ENCODE results near the gene AHNAK2.

AHNAK2 gene

DNA sequence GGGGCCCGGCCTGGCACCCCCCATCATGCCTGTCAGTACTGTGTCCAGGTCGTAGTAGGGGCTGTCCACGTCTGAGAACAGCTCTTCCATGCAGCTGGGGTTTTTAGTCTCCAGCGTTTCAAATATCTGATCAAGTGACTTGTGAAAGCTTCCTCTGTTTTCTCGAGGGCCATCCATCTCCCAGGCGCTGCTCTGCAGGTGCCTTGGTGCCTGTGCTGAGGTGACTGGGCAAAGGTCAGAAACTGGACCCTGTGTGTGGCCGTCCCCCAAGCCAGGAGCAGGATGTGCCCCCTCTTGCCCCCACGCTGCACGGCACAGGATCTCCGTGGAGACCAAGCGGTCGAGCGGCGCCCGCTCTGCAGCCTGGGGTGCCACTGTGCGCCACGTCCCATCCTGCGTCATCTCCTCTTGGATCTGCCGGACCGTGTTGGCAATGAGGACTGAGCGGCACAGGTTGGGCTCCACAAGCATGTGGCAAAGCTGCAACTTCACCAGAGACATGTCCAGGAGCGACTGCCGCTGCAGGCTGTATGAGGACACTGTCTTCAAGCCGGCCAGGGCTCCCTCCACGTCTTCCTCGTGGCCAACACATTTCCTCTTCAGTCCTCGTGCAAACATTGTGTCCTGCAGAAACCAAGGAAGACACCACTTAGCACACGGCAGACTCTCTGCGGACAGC is 33.3 kb upstream of the AHNAK2 start:
- Histone ChIP-seq H3K36me3 (ENCODE audit: control insufficient read depth, insufficient read depth, low read length) (peaks cover 63% of the 10 kb centered on the region), H3K27me3 (ENCODE audit: control insufficient read depth, insufficient read depth, low read length) (no peaks in the 10 kb centered on the region), H3K9me3 (ENCODE audit: control insufficient read depth, insufficient read depth, low read depth, low read length) (no peaks in the 10 kb centered on the region), H3K9ac (ENCODE audit: low read length) (no peak overlapping the region), H3K27ac (ENCODE audit: low read depth, low read length) (no peak overlapping the region), H3K4me1 (ENCODE audit: control insufficient read depth, insufficient read depth, low read length) (peaks cover 18% of the 10 kb centered on the region), H3K4me3 (ENCODE audit: low read depth, low read length) (no peak overlapping the region)

DNA sequence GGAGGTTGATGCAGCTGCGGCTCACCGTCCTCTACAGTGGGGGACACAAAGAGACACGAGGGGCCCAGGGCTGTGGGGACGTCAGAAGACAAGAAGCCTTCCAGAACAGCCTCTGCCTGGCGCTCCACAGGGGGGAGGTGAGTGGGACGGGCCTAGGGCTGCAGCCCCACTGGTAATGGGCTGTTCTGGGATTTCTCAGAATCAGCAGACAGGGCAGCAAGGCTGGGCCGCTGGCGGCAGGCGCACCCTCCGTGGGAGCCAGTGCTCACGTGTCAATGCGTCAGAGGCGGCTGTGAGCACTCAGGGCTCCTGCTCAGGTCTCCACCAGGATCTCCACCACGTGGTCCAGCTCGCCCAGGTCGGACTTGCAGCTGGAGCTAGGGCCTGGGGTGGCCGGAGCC is 32.7 kb upstream of the AHNAK2 start:
- Histone ChIP-seq H3K4me1 (ENCODE audit: control insufficient read depth, insufficient read depth, low read length) (peaks cover 13% of the 10 kb centered on the region), H3K9ac (ENCODE audit: low read length) (no peak overlapping the region), H3K36me3 (ENCODE audit: control insufficient read depth, insufficient read depth, low read length) (peaks cover 66% of the 10 kb centered on the region), H3K4me3 (ENCODE audit: low read depth, low read length) (no peak overlapping the region), H3K27ac (ENCODE audit: low read depth, low read length) (no peak overlapping the region), H3K27me3 (ENCODE audit: control insufficient read depth, insufficient read depth, low read length) (no peaks in the 10 kb centered on the region), H3K9me3 (ENCODE audit: control insufficient read depth, insufficient read depth, low read depth, low read length) (no peaks in the 10 kb centered on the region)

DNA sequence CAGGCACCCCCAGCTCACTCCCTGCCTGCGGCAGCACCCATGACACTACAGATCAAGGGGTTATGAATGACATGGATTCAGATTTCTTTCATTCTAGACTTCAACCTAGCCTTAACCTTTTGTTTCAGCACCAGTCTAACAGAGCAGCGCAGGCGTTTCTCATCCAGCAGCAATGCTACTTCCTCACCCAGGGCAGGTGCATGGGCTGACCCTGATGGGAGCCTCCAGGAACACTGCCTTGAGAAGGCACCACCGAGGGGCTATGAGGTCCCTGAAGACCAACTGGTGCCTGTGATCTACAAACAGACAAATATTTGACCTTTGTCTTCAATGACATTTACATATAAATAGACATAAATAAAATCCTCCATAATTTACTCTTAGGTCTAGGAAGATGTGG is 31.9 kb upstream of the AHNAK2 start:
- peaks cover 6% of the 10 kb centered on the region; the same call in 1 of the 2 replicates for H3K4me1 ChIP-seq (ENCODE audit: control insufficient read depth, insufficient read depth, low read length)
- no peak overlapping the region for H3K4me3 ChIP-seq (ENCODE audit: low read depth, low read length)
- H3K27me3 ChIP-seq (ENCODE audit: control insufficient read depth, insufficient read depth, low read length), result no peaks in the 10 kb centered on the region
- H3K36me3 ChIP-seq (ENCODE audit: control insufficient read depth, insufficient read depth, low read length), result peaks cover 67% of the 10 kb centered on the region
- H3K9ac ChIP-seq (ENCODE audit: low read length), result no peak overlapping the region
- no peak overlapping the region for H3K27ac ChIP-seq (ENCODE audit: low read depth, low read length)
- no peaks in the 10 kb centered on the region for H3K9me3 ChIP-seq (ENCODE audit: control insufficient read depth, insufficient read depth, low read depth, low read length)

DNA sequence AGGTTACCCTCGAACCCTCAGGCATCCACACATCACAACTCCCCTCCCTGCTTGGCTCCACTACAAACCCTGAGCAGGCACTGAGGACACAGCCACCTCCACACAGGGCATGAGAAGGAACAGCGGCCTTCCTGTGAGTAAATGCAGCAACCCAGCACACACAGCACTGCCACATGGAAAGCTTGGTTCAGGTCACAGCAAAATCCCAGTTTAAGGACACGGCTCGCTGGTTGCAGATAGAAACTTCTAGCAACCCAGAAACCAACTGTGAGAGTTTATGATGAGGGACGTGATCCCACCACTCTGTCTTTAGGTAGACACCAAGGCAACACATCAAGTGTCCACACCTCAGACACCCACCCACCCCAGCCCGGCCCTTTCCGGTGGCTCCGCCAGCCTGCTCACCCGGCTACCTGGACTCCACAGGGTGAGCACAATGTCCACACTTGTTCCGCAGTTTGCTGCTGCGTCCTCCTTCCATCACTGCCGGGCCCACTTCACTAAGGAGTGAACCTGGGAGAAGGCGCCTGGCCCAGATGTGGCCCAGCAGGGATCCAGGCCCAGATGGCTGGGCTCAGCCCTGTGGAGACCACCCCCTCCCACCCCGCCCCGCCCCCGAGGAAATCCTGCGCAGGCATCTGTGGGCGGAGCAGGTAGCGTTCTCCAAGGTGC is 29.6 kb upstream of the AHNAK2 start:
- H3K4me3 ChIP-seq (ENCODE audit: low read depth, low read length), result no peak overlapping the region
- H3K36me3 ChIP-seq (ENCODE audit: control insufficient read depth, insufficient read depth, low read length), result peaks cover 63% of the 10 kb centered on the region
- no peak overlapping the region for H3K9ac ChIP-seq (ENCODE audit: low read length)
- no peak overlapping the region for H3K27ac ChIP-seq (ENCODE audit: low read depth, low read length)
- H3K9me3 ChIP-seq (ENCODE audit: control insufficient read depth, insufficient read depth, low read depth, low read length), result no peaks in the 10 kb centered on the region
- no peaks in the 10 kb centered on the region for H3K27me3 ChIP-seq (ENCODE audit: control insufficient read depth, insufficient read depth, low read length)
- H3K4me1 ChIP-seq (ENCODE audit: control insufficient read depth, insufficient read depth, low read length), result no peaks in the 10 kb centered on the region

DNA sequence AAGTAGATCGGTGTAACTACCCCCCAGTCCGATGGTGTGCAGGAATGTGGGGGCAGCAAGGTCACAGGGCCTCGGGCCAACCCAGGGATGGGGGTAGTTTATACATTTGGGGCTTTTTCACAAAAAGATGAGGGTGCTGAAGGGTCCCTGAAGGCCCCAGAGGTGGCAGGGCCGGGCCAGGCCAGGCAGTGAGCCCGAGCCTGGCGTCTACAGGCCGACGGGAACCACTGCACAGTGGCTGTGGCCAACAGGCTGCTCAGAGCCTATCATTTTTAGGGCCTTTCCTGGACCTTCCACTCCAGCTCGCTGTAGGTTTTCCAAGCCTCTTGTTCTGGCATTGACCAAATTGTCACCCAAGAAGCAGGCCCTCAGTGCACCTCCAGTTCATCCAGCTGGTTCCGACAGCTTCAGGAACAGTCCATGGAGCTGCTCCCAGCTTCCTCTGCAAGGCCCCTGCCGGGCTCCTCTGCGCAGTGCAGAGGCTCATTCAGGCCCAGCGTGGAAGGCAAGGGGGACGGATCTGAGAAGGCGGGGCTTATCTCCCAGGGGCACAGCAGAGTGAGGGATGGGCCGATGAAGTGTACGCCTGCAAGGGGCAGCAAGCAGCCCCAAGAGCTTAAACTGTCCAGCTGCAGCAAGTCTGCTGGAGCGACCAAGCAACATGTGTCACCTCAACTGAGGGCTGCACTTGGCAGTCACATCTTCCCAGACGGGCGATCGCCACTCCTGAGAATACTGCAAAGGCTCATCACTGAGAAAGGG is 28.8 kb upstream of the AHNAK2 start:
- H3K27ac ChIP-seq (ENCODE audit: low read depth, low read length), result no peak overlapping the region
- H3K36me3 ChIP-seq (ENCODE audit: control insufficient read depth, insufficient read depth, low read length), result peaks cover 57% of the 10 kb centered on the region
- H3K4me1 ChIP-seq (ENCODE audit: control insufficient read depth, insufficient read depth, low read length), result no peaks in the 10 kb centered on the region

DNA sequence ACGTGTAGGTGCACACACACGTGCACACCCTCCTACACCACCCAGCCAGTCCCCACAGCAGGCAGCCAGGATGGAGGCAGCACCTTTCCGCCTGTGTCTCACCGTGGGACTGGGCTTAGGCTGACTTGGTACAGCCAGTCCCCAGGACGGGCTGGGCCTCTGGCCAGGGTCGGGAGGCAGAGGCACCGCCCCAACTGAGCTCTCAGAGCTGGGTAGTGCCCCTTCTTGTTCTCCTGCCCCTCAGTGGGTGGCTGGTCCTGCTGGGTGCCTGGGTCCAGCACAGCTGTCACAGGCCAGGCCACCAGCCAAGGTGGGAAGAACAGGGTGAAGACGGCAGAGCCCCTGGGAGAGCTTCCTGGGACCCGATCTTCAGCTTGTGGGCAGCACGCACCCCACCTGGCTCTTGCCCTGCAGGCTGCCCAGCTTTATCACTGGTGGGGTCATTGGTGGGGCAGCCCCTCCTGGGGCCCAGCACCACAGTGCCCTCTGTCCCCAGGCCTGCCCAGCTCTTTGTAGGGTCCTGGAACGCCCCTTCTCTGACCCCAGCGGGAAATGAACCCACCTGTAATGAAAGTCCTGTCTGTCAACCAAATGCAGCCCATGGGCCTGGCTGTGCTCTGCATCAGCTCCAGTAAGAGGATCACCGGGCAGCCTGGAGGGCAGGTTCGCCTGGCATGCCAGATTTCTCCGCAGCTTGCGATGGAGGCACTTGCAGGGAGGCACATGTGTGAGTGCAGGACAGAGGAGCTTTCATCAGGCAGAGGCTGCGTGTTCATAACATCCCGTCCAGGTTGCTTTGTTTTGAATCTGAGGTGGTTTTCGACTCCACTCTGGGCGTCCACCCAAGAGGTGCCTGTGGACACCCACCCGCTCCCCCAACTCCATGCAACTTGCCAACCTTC is 28.0 kb upstream of the AHNAK2 start:
- Histone ChIP-seq H3K4me3 (ENCODE audit: low read depth, low read length) (no peak overlapping the region), H3K4me1 (ENCODE audit: control insufficient read depth, insufficient read depth, low read length) (no peaks in the 10 kb centered on the region), H3K27me3 (ENCODE audit: control insufficient read depth, insufficient read depth, low read length) (no peaks in the 10 kb centered on the region), H3K9ac (ENCODE audit: low read length) (no peak overlapping the region), H3K27ac (ENCODE audit: low read depth, low read length) (no peak overlapping the region), H3K36me3 (ENCODE audit: control insufficient read depth, insufficient read depth, low read length) (peaks cover 49% of the 10 kb centered on the region), H3K9me3 (ENCODE audit: control insufficient read depth, insufficient read depth, low read depth, low read length) (no peaks in the 10 kb centered on the region)

More for the DNA sequence above, 28.8 kb upstream of the AHNAK2 start:
- H3K4me3 ChIP-seq (ENCODE audit: low read depth, low read length), result no peak overlapping the region
- H3K27me3 ChIP-seq (ENCODE audit: control insufficient read depth, insufficient read depth, low read length), result no peaks in the 10 kb centered on the region
- H3K9ac ChIP-seq (ENCODE audit: low read length), result no peak overlapping the region
- no peaks in the 10 kb centered on the region for H3K9me3 ChIP-seq (ENCODE audit: control insufficient read depth, insufficient read depth, low read depth, low read length)

DNA sequence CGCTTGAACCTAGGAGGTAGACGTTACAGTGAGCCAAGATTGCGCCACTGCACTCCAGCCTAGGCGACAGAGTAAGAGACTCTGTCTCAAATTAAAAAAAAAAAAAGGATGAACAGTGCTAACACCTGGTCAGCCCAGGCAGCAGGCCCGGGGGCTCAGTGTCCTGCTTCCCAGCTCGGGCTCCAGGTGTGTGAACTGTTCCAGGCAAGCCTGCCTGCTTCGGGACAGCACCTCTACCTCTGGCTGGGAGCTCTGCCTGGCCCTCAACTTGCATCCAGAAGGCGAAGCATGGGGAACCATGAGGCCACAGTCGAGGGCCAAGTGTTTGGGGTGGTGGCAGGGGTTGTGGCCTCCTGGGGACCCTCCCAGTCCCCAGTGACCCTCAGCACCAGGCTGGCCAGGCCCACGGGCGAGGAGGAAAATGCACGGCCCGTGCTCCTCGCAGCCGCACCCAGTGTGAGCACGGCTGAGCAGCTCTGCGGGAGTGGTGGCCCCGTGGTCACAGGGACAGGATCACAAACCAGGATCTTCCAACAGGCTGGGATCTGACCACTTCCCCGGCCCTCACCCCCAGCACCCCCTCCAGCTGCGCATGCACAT is 27.3 kb upstream of the AHNAK2 start:
- H3K27ac ChIP-seq (ENCODE audit: low read depth, low read length), result no peak overlapping the region
- H3K9ac ChIP-seq (ENCODE audit: low read length), result no peak overlapping the region
- peaks cover 42% of the 10 kb centered on the region for H3K36me3 ChIP-seq (ENCODE audit: control insufficient read depth, insufficient read depth, low read length)
- no peaks in the 10 kb centered on the region for H3K9me3 ChIP-seq (ENCODE audit: control insufficient read depth, insufficient read depth, low read depth, low read length)
- no peaks in the 10 kb centered on the region for H3K4me1 ChIP-seq (ENCODE audit: control insufficient read depth, insufficient read depth, low read length)
- H3K27me3 ChIP-seq (ENCODE audit: control insufficient read depth, insufficient read depth, low read length), result no peaks in the 10 kb centered on the region
- H3K4me3 ChIP-seq (ENCODE audit: low read depth, low read length), result no peak overlapping the region

DNA sequence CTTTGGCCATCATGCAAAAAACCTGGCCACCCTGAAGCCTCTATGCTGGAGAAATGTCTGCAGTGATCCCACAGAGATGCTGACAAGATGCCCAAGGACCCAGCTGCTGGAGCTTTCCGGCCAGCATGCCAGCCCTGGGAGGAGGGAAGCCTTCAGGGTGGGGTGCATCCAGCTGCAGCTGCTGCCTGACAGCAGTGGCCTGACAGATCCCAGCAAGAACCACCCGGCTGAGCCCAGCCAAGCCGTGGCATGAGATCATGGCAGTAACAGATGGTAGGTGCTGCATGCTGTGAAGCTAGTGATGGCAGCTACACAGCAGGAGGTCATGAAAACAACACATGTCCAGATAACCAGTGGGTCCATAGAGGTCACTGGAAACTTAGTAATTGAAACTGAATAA is 21.2 kb upstream of the AHNAK2 start:
- Histone ChIP-seq H3K4me3 (ENCODE audit: low read depth, low read length) (no peak overlapping the region), H3K4me1 (ENCODE audit: control insufficient read depth, insufficient read depth, low read length) (no peaks in the 10 kb centered on the region), H3K9me3 (ENCODE audit: control insufficient read depth, insufficient read depth, low read depth, low read length) (peaks cover 8% of the 10 kb centered on the region; the same call in 1 of the 2 replicates), H3K27me3 (ENCODE audit: control insufficient read depth, insufficient read depth, low read length) (no peaks in the 10 kb centered on the region), H3K9ac (ENCODE audit: low read length) (no peak overlapping the region), H3K27ac (ENCODE audit: low read depth, low read length) (no peak overlapping the region), H3K36me3 (ENCODE audit: control insufficient read depth, insufficient read depth, low read length) (no peaks in the 10 kb centered on the region)

DNA sequence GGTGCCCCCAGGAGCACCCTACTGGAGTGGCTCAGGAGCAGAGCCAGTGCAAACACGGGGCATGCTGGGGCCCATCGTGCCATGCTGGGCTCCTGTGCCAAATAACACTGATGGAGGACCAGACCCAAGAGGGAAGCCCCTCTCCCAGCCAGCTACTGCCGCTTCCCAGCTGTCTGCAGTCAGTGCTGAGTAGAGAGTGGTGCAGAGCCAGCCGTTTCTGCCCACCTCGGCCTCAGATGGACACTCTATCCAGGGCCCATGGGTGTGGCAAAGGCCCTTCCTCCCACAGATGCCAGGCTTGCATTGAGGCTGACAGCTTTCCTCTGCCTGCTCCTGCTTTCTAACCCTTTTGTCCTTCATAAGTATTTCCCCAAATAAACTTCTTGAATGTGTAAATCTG is 20.6 kb upstream of the AHNAK2 start:
- Histone ChIP-seq H3K9me3 (ENCODE audit: control insufficient read depth, insufficient read depth, low read depth, low read length) (peaks cover 8% of the 10 kb centered on the region; the same call in 1 of the 2 replicates), H3K27ac (ENCODE audit: low read depth, low read length) (no peak overlapping the region), H3K9ac (ENCODE audit: low read length) (no peak overlapping the region), H3K4me1 (ENCODE audit: control insufficient read depth, insufficient read depth, low read length) (no peaks in the 10 kb centered on the region), H3K4me3 (ENCODE audit: low read depth, low read length) (no peak overlapping the region), H3K27me3 (ENCODE audit: control insufficient read depth, insufficient read depth, low read length) (no peaks in the 10 kb centered on the region), H3K36me3 (ENCODE audit: control insufficient read depth, insufficient read depth, low read length) (peaks cover 2% of the 10 kb centered on the region; the same call in 1 of the 2 replicates)

DNA sequence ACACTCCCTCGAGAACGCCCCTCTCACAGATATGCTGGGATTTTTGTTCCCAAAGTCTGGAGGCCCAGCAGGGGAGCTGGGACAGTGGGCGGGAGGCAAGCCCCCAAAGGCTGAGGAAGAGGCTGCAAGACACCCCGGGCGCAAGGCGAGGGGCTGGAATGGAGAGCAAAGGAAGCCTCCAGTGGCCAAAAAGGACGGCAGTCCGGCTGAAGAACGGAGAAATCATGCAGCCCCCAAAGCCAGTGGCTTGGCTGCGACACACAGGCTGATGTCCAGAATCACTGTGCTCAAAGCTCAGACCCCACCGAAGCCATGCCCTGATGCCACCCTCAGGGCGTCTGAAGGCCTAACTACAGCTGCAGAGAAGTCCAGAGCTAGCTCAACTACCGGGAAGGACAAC is 18.3 kb upstream of the AHNAK2 start:
- Histone ChIP-seq H3K27me3 (ENCODE audit: control insufficient read depth, insufficient read depth, low read length) (no peaks in the 10 kb centered on the region), H3K9ac (ENCODE audit: low read length) (no peak overlapping the region), H3K36me3 (ENCODE audit: control insufficient read depth, insufficient read depth, low read length) (peaks cover 8% of the 10 kb centered on the region), H3K27ac (ENCODE audit: low read depth, low read length) (no peak overlapping the region), H3K4me1 (ENCODE audit: control insufficient read depth, insufficient read depth, low read length) (no peaks in the 10 kb centered on the region), H3K4me3 (ENCODE audit: low read depth, low read length) (no peak overlapping the region), H3K9me3 (ENCODE audit: control insufficient read depth, insufficient read depth, low read depth, low read length) (peaks cover 8% of the 10 kb centered on the region; the same call in 1 of the 2 replicates)

All from HUES6 (cell line).